IPS-NIHi11 (cell line): ENCODE data around the gene CCT2.

Experiments used
- DNase-seq: peaks from one replicate; pipeline ENCODE4 v3.0.0; 2012; ENCODE audit warnings: mixed read lengths, low spot score

Gene CCT2

DNA sequence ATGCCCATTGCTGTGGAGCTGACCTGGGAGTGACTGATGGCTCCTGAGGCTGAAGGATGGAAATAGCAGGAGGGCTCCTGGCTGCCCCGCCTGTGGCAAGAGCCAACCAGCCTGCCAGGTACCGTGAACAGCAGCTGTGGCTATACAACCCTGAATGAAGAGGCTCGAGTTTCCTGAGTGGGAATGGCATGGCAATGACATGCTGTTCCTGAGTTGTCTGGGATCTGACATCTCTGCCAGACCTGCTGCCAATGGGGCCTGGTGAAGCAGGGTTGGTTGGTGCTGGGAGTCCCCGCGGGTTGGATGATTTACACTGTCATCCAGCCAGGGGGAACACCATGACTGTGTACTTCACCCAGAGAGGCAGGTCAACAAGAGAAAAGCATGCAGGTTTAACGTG is 57.3 kb downstream of the CCT2 start:
- DNase-seq = no peak

DNA sequence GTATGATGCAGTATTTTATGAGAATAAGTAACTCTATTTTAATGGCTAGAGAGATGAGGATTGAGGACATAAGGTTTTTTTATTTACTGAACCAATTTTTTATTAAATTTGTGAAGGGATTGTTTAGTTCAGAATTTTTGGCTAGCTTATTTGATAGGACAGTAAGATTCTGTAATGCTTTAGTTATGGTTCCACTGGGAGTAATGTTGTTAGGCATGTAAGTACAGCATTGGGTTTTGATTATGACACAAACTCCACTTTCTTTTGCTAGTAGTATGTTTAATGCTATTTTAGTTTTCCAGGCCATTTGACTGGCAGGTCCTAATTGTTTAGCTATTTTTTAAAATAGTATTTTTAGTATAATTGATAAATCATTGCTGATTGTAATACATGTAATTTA is 59.3 kb downstream of the CCT2 start:
- DNase-seq = no peak

DNA sequence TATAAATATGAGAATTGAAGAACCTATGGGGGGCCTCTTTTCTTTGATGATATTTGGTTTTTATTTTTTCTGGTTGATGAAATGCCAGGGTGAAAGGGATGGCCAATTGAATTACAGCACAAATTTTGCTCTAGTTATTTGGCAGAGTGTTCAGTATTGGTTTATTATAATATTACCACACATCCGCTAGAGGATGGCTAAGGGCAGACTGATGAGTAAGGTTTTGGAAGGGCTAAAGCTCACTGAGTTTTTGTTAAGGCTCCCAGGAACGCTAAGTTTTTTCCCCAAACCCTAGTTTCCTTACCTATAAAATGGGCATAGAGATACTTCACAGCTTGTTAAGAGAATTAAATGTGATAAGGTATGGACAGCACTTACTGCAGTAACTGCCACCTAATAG is 59.8 kb downstream of the CCT2 start:
- DNase-seq = no peak

- no peak for DNase-seq
Observed at GRCh38 chr12:69647178-69647577, 61.9 kb downstream of the CCT2 start.

GRCh38 chr12:69648476-69648875 is 63.2 kb downstream of the CCT2 start:
- DNase-seq = no peak

DNA sequence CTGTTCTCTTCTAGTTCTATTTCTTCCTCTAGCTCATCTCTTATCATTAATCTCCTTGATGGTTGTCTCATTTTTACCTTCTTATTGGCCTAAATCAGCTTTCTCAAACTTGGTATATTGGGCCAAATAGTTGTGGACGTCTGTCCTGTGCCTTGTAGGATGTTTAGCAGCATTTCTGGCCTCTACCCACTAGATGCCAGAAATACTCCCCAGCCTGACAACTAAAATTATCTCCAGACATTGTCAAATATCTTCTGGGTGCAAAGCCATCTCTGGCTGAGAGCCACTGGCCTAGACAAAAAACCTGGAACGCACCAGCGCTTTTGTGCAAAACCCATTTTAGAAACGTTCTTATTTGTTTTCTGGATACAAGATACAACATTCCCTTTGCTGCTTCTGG is 64.3 kb downstream of the CCT2 start:
- no peak for DNase-seq
